ENCODE measurements around the gene SETD3.

GRCh38 chr14:99437706-99438105, 43.0 kb downstream of the SETD3 start:
- TF ChIP-seq ZNF274 (IDR thresholded peaks at IDR 0.05; ENCODE audit: low read depth, low read length) (no peak), YY1 (IDR thresholded peaks at IDR 0.05; ENCODE audit: insufficient read depth, insufficient read length) (no peak)

Data from NT2/D1 (cell line).